Endothelial cell of umbilical vein (primary cell): ENCODE measurements around the gene ACTL10. TPM values are rescaled to one million over a fixed set of nuclear protein-coding genes. Genes with fewer than 3 reads are reported as not detected.

Experiments used
- BruUV-seq: library from RNA; stranded (reverse); fragments of 400-500 nt; replicated peaks from 2 replicates; lab custom pipeline; 2021; lab: Mats Ljungman, UMichigan
- CTCF ChIA-PET: fragments of 300-600, 350-600 bp; sonication (Branson Sonifier 250); formaldehyde crosslinking; loops from one replicate; lab custom pipeline; 2021; ENCODE audit warnings: antibody characterized with exemption, inconsistent platforms; lab: Charles Lee
- POLR2A ChIA-PET: fragments of 300-600, 350-600 bp; sonication (Branson Sonifier 250); formaldehyde crosslinking; loops from one replicate; lab custom pipeline; 2021; ENCODE audit warnings: antibody characterized with exemption, inconsistent platforms; lab: Charles Lee
- DNase-seq: peaks from one replicate; pipeline ENCODE4 v3.0.0-alpha.2; 2011; ENCODE audit warnings: low read depth, low spot score
- FAIRE-seq: peaks from 2 replicates; lab custom pipeline; 2011; peaks lifted over from hg19 to GRCh38; lab: Jason Lieb, UNC
- H2AFZ ChIP-seq: 2 replicates; pipeline ENCODE4 v1.6.0; 2012; ENCODE audit warnings: low read depth, low read length, control low read depth, inconsistent platforms
- H3K27ac ChIP-seq: 2 replicates; pipeline ENCODE4 v1.5.1; 2011; ENCODE audit warnings: low read depth, mild to moderate bottlenecking, control low read depth, low read length, moderate library complexity; ENCODE audit not compliant: insufficient read depth
- H3K27me3 ChIP-seq, 2 experiments: 2 replicates each; pipeline versions ENCODE4 v1.6.0 to v1.6.1; 2011; ENCODE audit warnings: low read length in 2 of 2, mixed read lengths in 1 of 2; ENCODE audit not compliant: control insufficient read depth in 2 of 2, insufficient read depth in 2 of 2
- H3K36me3 ChIP-seq, 2 experiments: 2 replicates in 1 of 2; 3 replicates in 1 of 2; pipeline ENCODE4 v1.5.1; 2011; ENCODE audit warnings: low read length in 2 of 2, mild to moderate bottlenecking in 1 of 2, moderate library complexity in 1 of 2; ENCODE audit not compliant: control insufficient read depth in 2 of 2, insufficient read depth in 2 of 2; ENCODE audit errors: extremely low read depth in 1 of 2
- H3K4me1 ChIP-seq: 3 replicates; pipeline ENCODE4 v1.5.1; 2011; ENCODE audit warnings: mild to moderate bottlenecking, low read length; ENCODE audit not compliant: control insufficient read depth, insufficient read depth; ENCODE audit errors: extremely low read depth
- H3K4me2 ChIP-seq: 2 replicates; pipeline ENCODE4 v1.6.1; 2011; ENCODE audit warnings: low read length, control low read depth, mixed read lengths; ENCODE audit not compliant: insufficient read depth
- H3K4me3 ChIP-seq, 3 experiments: fragments of 200-600 bp in 1 of 3; sonication (generic), shearing (Covaris generic) in 1 of 3; replicated peaks in 1 of 3; 2 replicates each; pipeline ENCODE4 v1.5.1; 2011 to 2016; ENCODE audit warnings: control low read depth in 3 of 3, low read length in 3 of 3, mild to moderate bottlenecking in 2 of 3, inconsistent platforms in 1 of 3, low read depth in 1 of 3, moderate library complexity in 1 of 3; ENCODE audit not compliant: insufficient read depth in 1 of 3
- H3K79me2 ChIP-seq: 2 replicates; pipeline ENCODE4 v1.6.0; 2012; ENCODE audit warnings: low read length, inconsistent platforms; ENCODE audit not compliant: control insufficient read depth, insufficient read depth
- H3K9ac ChIP-seq: replicated peaks from 2 replicates; pipeline ENCODE3; 2011; ENCODE audit warnings: low read length, control low read depth; ENCODE audit not compliant: insufficient read depth; ENCODE audit errors: extremely low read depth
- H3K9me1 ChIP-seq: replicated peaks from 3 replicates; pipeline ENCODE4 v1.6.0; 2011; ENCODE audit warnings: mild to moderate bottlenecking, low read length; ENCODE audit not compliant: control insufficient read depth, insufficient read depth; ENCODE audit errors: extremely low read depth
- H3K9me3 ChIP-seq: replicated peaks from 2 replicates; pipeline ENCODE4 v1.5.1; 2012; ENCODE audit warnings: low read length, inconsistent platforms; ENCODE audit not compliant: control insufficient read depth, insufficient read depth
- H4K20me1 ChIP-seq: replicated peaks from 2 replicates; pipeline ENCODE3; 2011; ENCODE audit warnings: mild to moderate bottlenecking, low read length; ENCODE audit not compliant: control insufficient read depth, insufficient read depth; ENCODE audit errors: extremely low read depth
- EZH2 ChIP-seq: IDR thresholded peaks from 2 replicates; pipeline ENCODE4 v1.6.1; 2012; ENCODE audit warnings: borderline replicate concordance, low read depth, mild to moderate bottlenecking, moderate library complexity, low read length, inconsistent platforms; ENCODE audit not compliant: severe bottlenecking
- GATA2 ChIP-seq: IDR thresholded peaks from 2 replicates; pipeline ENCODE4 v1.7.0; 2011; ENCODE audit warnings: low read depth, mild to moderate bottlenecking, moderate library complexity, mixed read lengths, low read length; ENCODE audit not compliant: insufficient read length, insufficient read depth
- JUN ChIP-seq: IDR thresholded peaks from 2 replicates; pipeline ENCODE4 v1.6.1; 2011; ENCODE audit warnings: borderline replicate concordance, low read depth; ENCODE audit not compliant: insufficient read length, insufficient read depth
- MYC ChIP-seq: IDR thresholded peaks from one replicate; pipeline ENCODE4 v1.6.1; 2011; ENCODE audit warnings: mild to moderate bottlenecking, low read depth, low read length
- POLR2A ChIP-seq: IDR thresholded peaks from 2 replicates; pipeline ENCODE4 v1.6.1; 2012; ENCODE audit warnings: low read depth, mild to moderate bottlenecking, control low read depth, low read length
- POLR2AphosphoS5 ChIP-seq: IDR thresholded peaks from 2 replicates; pipeline ENCODE4 v1.6.1; 2012; ENCODE audit warnings: low read depth, mild to moderate bottlenecking, control low read depth, low read length, moderate library complexity; ENCODE audit not compliant: insufficient read depth
- dilution Hi-C: fragments of 300-500 bp; cut with MboI; formaldehyde crosslinking; loops from one replicate; pipeline ENCODE4 v1.15.0; 2019; ENCODE audit warnings: low sequenced_read_pairs; ENCODE audit not compliant: extremely low pct_ligation_motif_present
- intact Hi-C: fragments of 100-400 bp; cut with micrococcal nuclease; formaldehyde crosslinking; loops from one replicate; pipeline ENCODE4 v1.10.0; 2022
- polyA plus RNA-seq, 4 experiments: library from polyadenylated mRNA; depleted of rRNA in 3 of 4; stranded (reverse) in 3 of 4; unstranded in 1 of 4; fragments of >200 nt; gene quantifications; 2 replicates each; pipeline versions ENCODE4 v1.2.1 to v1.2.3, GENCODE V29; 2011 to 2012; ENCODE audit warnings: missing spikeins in 1 of 4
- total RNA-seq: library from RNA; stranded (reverse); gene quantifications from 2 replicates; pipeline ENCODE4 v1.2.3, GENCODE V29; 2021
- TF ChIP-seq, protein P1 (sequence below), 2 donors: IDR thresholded peaks; 1 replicate in 1 of 2; 2 replicates in 1 of 2; pipeline ENCODE4 v1.5.1; 2011; ENCODE audit warnings: low read length in 2 of 2, mild to moderate bottlenecking in 2 of 2, moderate library complexity in 2 of 2, control low read depth in 1 of 2, inconsistent platforms in 1 of 2, low read depth in 1 of 2; ENCODE audit not compliant: insufficient read depth in 1 of 2; ENCODE audit errors: extremely low read depth in 1 of 2
- TF ChIP-seq, protein P2 (sequence below): IDR thresholded peaks from 2 replicates; pipeline ENCODE4 v1.6.1; 2011; ENCODE audit not compliant: insufficient read depth, insufficient read length

ACTL10 gene
- total and polyA plus RNA-seq, 2 donors (not counting 3 experiments of a cell fraction or from before 2014, with no cell fraction given), result 0.92 to 1.4 TPM

DNA sequence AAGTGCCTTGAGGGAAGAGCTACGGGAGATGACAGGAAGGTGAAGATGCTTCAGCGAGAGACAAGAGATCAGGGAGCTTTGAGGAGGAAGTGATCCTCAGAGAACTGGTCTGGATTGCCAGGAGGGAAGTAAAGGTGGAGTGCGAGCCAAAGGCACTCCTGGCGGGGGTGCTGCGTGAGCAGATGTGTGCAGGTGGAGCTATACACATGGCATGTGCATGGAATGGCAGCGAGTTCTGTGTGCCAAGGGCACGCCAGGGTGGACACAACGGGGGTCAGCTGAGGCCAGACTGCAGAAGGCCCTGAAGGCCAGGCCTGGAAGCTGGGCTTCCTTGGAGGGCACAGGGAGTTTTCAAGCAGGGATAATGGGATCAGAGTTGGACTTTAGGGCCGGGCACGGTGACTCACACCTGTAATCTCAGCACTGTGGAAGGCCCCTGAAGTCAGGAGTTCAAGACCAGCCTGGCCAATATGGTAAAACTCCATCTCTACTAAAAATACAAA, 47.2 kb downstream of the ACTL10 start:
- H3K9me1 ChIP-seq, result no peaks in the 10 kb centered on the region
- ChIA-PET CTCF (no interaction called here), POLR2A (no interaction called here)
- peaks cover 0 to 2% of the 10 kb centered on the region in 2 experiments for H3K36me3 ChIP-seq
- DNase-seq (no peak), FAIRE-seq (no peak)
- TF ChIP-seq, protein P1, sequence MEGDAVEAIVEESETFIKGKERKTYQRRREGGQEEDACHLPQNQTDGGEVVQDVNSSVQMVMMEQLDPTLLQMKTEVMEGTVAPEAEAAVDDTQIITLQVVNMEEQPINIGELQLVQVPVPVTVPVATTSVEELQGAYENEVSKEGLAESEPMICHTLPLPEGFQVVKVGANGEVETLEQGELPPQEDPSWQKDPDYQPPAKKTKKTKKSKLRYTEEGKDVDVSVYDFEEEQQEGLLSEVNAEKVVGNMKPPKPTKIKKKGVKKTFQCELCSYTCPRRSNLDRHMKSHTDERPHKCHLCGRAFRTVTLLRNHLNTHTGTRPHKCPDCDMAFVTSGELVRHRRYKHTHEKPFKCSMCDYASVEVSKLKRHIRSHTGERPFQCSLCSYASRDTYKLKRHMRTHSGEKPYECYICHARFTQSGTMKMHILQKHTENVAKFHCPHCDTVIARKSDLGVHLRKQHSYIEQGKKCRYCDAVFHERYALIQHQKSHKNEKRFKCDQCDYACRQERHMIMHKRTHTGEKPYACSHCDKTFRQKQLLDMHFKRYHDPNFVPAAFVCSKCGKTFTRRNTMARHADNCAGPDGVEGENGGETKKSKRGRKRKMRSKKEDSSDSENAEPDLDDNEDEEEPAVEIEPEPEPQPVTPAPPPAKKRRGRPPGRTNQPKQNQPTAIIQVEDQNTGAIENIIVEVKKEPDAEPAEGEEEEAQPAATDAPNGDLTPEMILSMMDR (IDR thresholded peaks at IDR 0.05; ENCODE audit: extremely low read depth in 1 of 2, insufficient read depth in 1 of 2, low read depth in 1 of 2, low read length in 2 of 2), result no peak
- TF ChIP-seq EZH2, result no peak
- TF ChIP-seq POLR2AphosphoS5, result no peak
- no peak for TF ChIP-seq POLR2A
- TF ChIP-seq, protein P2, sequence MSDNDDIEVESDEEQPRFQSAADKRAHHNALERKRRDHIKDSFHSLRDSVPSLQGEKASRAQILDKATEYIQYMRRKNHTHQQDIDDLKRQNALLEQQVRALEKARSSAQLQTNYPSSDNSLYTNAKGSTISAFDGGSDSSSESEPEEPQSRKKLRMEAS, result no peak
- TF ChIP-seq GATA2, result no peak
- TF ChIP-seq JUN, result no peak
- no peak for TF ChIP-seq MYC
- intact Hi-C loops, result no loop called here
- H3K4me2 ChIP-seq, result no peak overlapping the region
- no peak overlapping the region for H3K4me3 ChIP-seq
- H3K79me2 ChIP-seq, result no peaks in the 10 kb centered on the region
- H3K9ac ChIP-seq, result no peak overlapping the region
- no peaks in the 10 kb centered on the region for H3K9me3 ChIP-seq
- no peak overlapping the region for H3K27ac ChIP-seq
- dilution Hi-C loops, result no loop called here
- H2AFZ ChIP-seq, result no peak overlapping the region
- no peaks in the 10 kb centered on the region for H3K27me3 ChIP-seq
- no TSS peak for BruUV-seq
- no peaks in the 10 kb centered on the region for H3K4me1 ChIP-seq
- H4K20me1 ChIP-seq, result no peaks in the 10 kb centered on the region
